Esophagus muscularis mucosa (tissue), 4 donors: ENCODE measurements around the gene SLC12A8. TPM values are rescaled to one million over a fixed set of nuclear protein-coding genes. Genes with fewer than 3 reads are reported as not detected.

Source experiments
- DNase-seq: peaks from one replicate; pipeline ENCODE4 v3.0.0-alpha.2; 2017; ENCODE audit errors: extremely low spot score
- H3K27ac ChIP-seq, 4 donors: fragments of 200-600 bp; sonication (generic); replicated peaks in 1 of 4; 1 replicate in 3 of 4; 2 replicates in 1 of 4; pipeline ENCODE4 v1.5.1; 2016 to 2019; ENCODE audit warnings: mild to moderate bottlenecking in 1 of 4
- H3K27me3 ChIP-seq, 4 donors: fragments of 200-600 bp; sonication (generic); one replicate each; pipeline versions ENCODE4 v1.5.1 to v1.6.0; 2016 to 2019
- H3K36me3 ChIP-seq, 4 donors: fragments of 200-600 bp; sonication (generic); one replicate each; pipeline ENCODE4 v1.5.1; 2016 to 2019
- H3K4me1 ChIP-seq, 4 donors: fragments of 200-600 bp; sonication (generic); one replicate each; pipeline ENCODE4 v1.5.1; 2016 to 2019
- H3K4me3 ChIP-seq, 4 donors: fragments of 200-600 bp; sonication (generic); 1 replicate in 2 of 4; 2 replicates in 2 of 4; pipeline ENCODE4 v1.5.1; 2016 to 2019; ENCODE audit warnings: mild to moderate bottlenecking in 4 of 4, moderate library complexity in 1 of 4
- H3K9me3 ChIP-seq, 4 donors: fragments of 200-600 bp; sonication (generic); 1 replicate in 3 of 4; 2 replicates in 1 of 4; pipeline ENCODE4 v1.5.1; 2016 to 2019
- EP300 ChIP-seq: sonication (generic); formaldehyde crosslinking; IDR thresholded peaks from one replicate; pipeline ENCODE4 v1.6.1; 2017; ENCODE audit warnings: antibody characterized with exemption
- POLR2A ChIP-seq: fragments of 450-650 bp; IDR thresholded peaks from one replicate; pipeline ENCODE4 v1.6.1; 2017; ENCODE audit warnings: antibody characterized with exemption, moderate library complexity, mild to moderate bottlenecking, low read depth
- POLR2AphosphoS5 ChIP-seq, 2 donors: sonication (generic); formaldehyde crosslinking; IDR thresholded peaks; one replicate each; pipeline ENCODE4 v1.6.1; 2017; ENCODE audit warnings: antibody characterized with exemption in 2 of 2
- WGBS: methylation state at CpG from one replicate; pipeline ENCODE4 v1.1.5; 2018; 5-methylcytosine and 5-hydroxymethylcytosine counted together
- intact Hi-C: fragments of 100-400 bp; cut with DNase I; formaldehyde crosslinking; loops from one replicate; pipeline ENCODE4 v1.15.1; 2023
- total RNA-seq, 4 donors: library from RNA; depleted of rRNA; stranded (reverse); fragments of >200 nt; gene quantifications; one replicate each; pipeline versions ENCODE4 v1.1.0 to v1.2.1, GENCODE V29; 2016
- TF ChIP-seq, protein P1 (sequence below), 3 experiments: fragments of 200-600 bp in 2 of 3; fragments of 450-650 bp in 1 of 3; sonication (generic) in 2 of 3; IDR thresholded peaks; one replicate each; pipeline ENCODE4 v1.5.1; 2017 to 2019; ENCODE audit warnings: antibody characterized with exemption in 3 of 3, mild to moderate bottlenecking in 2 of 3, moderate library complexity in 1 of 3

SLC12A8 gene
- total RNA-seq, 4 donors from 2014 or later = 0.46 to 2.9 (median 1.6) TPM; not detected in 1

DNA sequence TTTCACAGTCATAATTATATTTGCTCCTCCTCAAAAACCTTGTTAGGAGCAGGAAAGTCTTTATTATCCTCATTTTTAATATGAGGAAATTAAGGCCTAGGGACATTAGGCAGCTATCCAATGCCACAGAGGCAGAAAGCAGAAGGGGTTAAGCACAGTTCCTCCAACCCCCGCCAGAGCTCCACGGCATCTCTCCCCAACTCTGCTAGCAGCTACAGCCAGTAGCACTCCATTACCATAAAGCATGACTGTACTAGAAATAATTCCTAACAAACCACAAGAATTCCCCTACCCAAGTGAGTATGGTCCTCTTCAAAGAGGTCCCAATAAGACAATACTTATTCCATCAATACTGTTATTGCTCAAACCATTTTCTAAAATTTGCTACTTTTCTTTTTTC, 166.6 kb downstream of the SLC12A8 start:
- DNase-seq = no peak
- TF ChIP-seq POLR2A = no peak
- TF ChIP-seq EP300 = no peak
- TF ChIP-seq POLR2AphosphoS5 (IDR thresholded peaks at IDR 0.05) = no peak
- TF ChIP-seq, protein P1, sequence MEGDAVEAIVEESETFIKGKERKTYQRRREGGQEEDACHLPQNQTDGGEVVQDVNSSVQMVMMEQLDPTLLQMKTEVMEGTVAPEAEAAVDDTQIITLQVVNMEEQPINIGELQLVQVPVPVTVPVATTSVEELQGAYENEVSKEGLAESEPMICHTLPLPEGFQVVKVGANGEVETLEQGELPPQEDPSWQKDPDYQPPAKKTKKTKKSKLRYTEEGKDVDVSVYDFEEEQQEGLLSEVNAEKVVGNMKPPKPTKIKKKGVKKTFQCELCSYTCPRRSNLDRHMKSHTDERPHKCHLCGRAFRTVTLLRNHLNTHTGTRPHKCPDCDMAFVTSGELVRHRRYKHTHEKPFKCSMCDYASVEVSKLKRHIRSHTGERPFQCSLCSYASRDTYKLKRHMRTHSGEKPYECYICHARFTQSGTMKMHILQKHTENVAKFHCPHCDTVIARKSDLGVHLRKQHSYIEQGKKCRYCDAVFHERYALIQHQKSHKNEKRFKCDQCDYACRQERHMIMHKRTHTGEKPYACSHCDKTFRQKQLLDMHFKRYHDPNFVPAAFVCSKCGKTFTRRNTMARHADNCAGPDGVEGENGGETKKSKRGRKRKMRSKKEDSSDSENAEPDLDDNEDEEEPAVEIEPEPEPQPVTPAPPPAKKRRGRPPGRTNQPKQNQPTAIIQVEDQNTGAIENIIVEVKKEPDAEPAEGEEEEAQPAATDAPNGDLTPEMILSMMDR (IDR thresholded peaks at IDR 0.05) = no peak
- peak overlapping the region in 3 of 4 donors; percentile 79 to 87 (median 85) for H3K27ac ChIP-seq
- intact Hi-C loops = loop anchor here (5.0 kb wide), 1 partner anchor 44 kb away; no protein-coding TSS in a partner anchor
- H3K9me3 ChIP-seq = no peaks in the 10 kb centered on the region
- H3K4me3 ChIP-seq = no peak overlapping the region
- H3K27me3 ChIP-seq = no peaks in the 10 kb centered on the region
- peaks cover 95 to 98% (median 97%) of the 10 kb centered on the region in 4 donors for H3K4me1 ChIP-seq
- peaks cover 0 to 12% (median 0%) of the 10 kb centered on the region in 4 donors for H3K36me3 ChIP-seq
- 38% methylated on average over 2 of the region's 2 CpGs for WGBS

DNA sequence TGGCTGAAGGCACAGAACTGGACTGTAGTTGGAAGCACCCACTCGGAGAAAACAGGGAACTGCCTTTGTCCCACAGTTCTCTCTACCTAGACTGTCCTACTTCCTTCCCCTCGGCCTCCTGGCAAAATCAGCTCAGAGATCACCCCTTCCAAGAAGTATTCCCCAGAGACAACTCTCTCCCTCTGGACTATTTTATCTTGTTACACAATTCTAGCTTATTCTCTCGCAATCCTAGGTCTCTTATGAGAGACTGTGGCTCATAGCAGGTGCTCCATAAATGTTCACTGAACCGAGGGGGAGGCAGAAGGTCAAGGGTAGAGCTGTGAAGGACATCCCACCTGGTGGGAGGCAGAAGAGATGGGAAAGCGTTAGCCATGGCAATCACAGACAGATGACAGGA, 167.4 kb downstream of the SLC12A8 start:
- Histone ChIP-seq H3K9me3 (no peaks in the 10 kb centered on the region), H3K36me3 (peaks cover 0 to 12% (median 0%) of the 10 kb centered on the region in 4 donors), H3K4me1 (peaks cover 95 to 98% (median 98%) of the 10 kb centered on the region in 4 donors), H3K27ac (peak overlapping the region; percentile 79 to 91 (median 86)), H3K27me3 (no peaks in the 10 kb centered on the region), H3K4me3 (no peak overlapping the region)
- intact Hi-C loops = loop anchor here (5.0 kb wide), 1 partner anchor 43 kb away; no protein-coding TSS in a partner anchor
- DNase-seq = no peak
- whole genome bisulfite sequencing = 73% methylated on average over 5 of the region's 5 CpGs
- TF ChIP-seq, protein P1 (IDR thresholded peaks at IDR 0.05) = no peak
- no peak for TF ChIP-seq POLR2AphosphoS5 (IDR thresholded peaks at IDR 0.05)
- TF ChIP-seq EP300 = no peak
- no peak for TF ChIP-seq POLR2A

DNA sequence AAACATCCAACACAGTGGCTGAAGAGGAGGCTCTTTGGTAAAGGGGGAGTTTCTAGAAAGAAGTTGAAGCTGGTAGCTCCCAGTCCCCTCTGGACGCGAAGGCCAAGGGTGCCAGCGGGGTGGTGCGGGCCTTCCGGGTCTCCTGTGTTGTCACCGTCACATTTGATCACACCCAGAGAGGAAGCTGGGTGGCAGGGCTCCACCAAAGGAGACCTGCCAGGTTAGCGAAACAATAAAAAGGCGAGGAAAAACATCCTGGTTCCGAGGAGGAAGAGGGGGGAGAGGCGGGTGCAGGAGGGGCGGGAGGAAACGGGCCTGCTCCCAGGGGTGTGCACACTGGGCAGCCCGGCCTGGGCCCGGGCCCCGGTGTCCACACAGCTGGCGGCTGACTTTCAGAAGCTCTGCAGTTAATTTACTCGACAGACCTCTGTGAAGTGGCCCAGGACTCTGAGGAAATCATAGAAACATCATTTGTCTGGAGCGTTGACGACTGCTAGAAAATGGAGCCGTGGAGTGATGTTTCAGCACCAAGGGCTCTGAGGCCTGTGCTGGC, 168.9 kb downstream of the SLC12A8 start:
- TF ChIP-seq POLR2A (no peak), EP300 (no peak), POLR2AphosphoS5 (IDR thresholded peaks at IDR 0.05) (no peak)
- TF ChIP-seq, protein P1 (IDR thresholded peaks at IDR 0.05) = no peak
- H3K27ac ChIP-seq = peak overlapping the region; percentile 79 to 91 (median 86)
- intact Hi-C loops = no loop called here
- peak overlapping the region in 3 of 4 donors; percentile 24 to 36 (median 27) for H3K4me3 ChIP-seq
- H3K27me3 ChIP-seq = no peaks in the 10 kb centered on the region
- no peaks in the 10 kb centered on the region for H3K9me3 ChIP-seq
- 49% methylated on average over 20 of the region's 20 CpGs for WGBS
- DNase-seq = no peak
- H3K36me3 ChIP-seq = peaks cover 0 to 12% (median 0%) of the 10 kb centered on the region in 4 donors
- peaks cover 95 to 99% (median 98%) of the 10 kb centered on the region in 4 donors for H3K4me1 ChIP-seq

DNA sequence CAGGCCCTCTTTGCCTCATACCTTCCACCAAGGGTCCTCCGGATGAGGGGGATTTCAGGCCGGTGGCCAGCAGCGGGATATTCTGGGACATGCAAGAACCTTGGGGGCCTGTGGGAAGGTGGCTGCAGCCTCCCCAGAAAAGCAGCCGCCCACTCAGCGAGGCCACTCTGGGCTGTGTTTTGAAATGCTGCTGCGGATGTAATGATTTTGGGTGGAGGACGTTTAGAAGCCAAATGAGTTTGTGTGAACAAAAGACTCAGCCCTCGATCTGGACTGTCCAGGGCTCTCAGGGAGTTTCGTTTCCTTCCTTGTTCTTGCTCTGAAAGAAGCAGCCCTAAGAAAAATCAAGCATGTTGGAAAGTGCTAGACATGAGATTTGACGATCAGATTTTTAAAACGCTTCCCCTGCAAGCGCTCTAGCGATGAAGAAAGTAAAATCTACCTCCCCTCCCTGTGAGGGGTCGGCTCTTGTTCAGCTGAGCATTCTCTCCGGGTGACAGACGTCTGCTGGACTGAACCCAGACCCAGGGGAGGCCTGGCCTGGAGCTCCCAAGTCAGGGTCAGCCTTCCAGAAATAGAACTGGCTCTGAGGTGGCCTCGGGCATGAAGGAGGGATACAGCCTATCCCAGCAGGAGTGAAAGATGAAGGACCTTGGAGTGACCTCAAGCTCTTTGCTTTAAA, 169.7 kb downstream of the SLC12A8 start:
- Histone ChIP-seq H3K27ac (peak overlapping the region; percentile 79 to 91 (median 86)), H3K4me3 (peak overlapping the region; percentile 10 to 38 (median 30)), H3K27me3 (no peaks in the 10 kb centered on the region), H3K9me3 (no peaks in the 10 kb centered on the region), H3K36me3 (peaks cover 0 to 8% (median 0%) of the 10 kb centered on the region in 4 donors), H3K4me1 (peaks cover 94 to 99% (median 98%) of the 10 kb centered on the region in 4 donors)
- intact Hi-C loops = no loop called here
- DNase-seq = no peak
- 17% methylated on average over 17 of the region's 17 CpGs for WGBS
- no peak for TF ChIP-seq POLR2A
- peak; percentile 48 to 49 for TF ChIP-seq POLR2AphosphoS5 (IDR thresholded peaks at IDR 0.05)
- TF ChIP-seq EP300 = no peak
- TF ChIP-seq, protein P1 (IDR thresholded peaks at IDR 0.05) = no peak
